ENCODE measurements around the gene CNOT4.

The CNOT4 gene

GRCh38 chr7:135377171-135377570, 132.7 kb downstream of the CNOT4 start:
- no peak for TF ChIP-seq CTCF (IDR thresholded peaks at IDR 0.05; ENCODE audit: low read depth, low read length, missing control alignments)
- DNase-seq (ENCODE audit: extremely low read depth, low read depth): no peak
- no peak overlapping the region for H3K4me3 ChIP-seq (replicated peaks; ENCODE audit: low read depth, low read length)

GRCh38 chr7:135375908-135376699, 133.8 kb downstream of the CNOT4 start:
- no peak for DNase-seq (ENCODE audit: extremely low read depth, low read depth)
- no peak overlapping the region for H3K4me3 ChIP-seq (replicated peaks; ENCODE audit: low read depth, low read length)
- TF ChIP-seq CTCF (IDR thresholded peaks at IDR 0.05; ENCODE audit: low read depth, low read length, missing control alignments): no peak

GRCh38 chr7:135374736-135375135, 135.2 kb downstream of the CNOT4 start:
- no peak for TF ChIP-seq CTCF (IDR thresholded peaks at IDR 0.05; ENCODE audit: low read depth, low read length, missing control alignments)
- H3K4me3 ChIP-seq (replicated peaks; ENCODE audit: low read depth, low read length): no peak overlapping the region
- DNase-seq (ENCODE audit: extremely low read depth, low read depth): no peak

- no peak for DNase-seq (ENCODE audit: extremely low read depth, low read depth)
- no peak for TF ChIP-seq CTCF (IDR thresholded peaks at IDR 0.05; ENCODE audit: low read depth, low read length, missing control alignments)
- no peak overlapping the region for H3K4me3 ChIP-seq (replicated peaks; ENCODE audit: low read depth, low read length)
These were observed 137.7 kb downstream of the CNOT4 start for GRCh38 chr7:135372222-135372621.

- no peak for DNase-seq (ENCODE audit: extremely low read depth, low read depth)
- no peak for TF ChIP-seq CTCF (IDR thresholded peaks at IDR 0.05; ENCODE audit: low read depth, low read length, missing control alignments)
- no peak overlapping the region for H3K4me3 ChIP-seq (replicated peaks; ENCODE audit: low read depth, low read length)
These were observed 139.2 kb downstream of the CNOT4 start for GRCh38 chr7:135370656-135371055.

GRCh38 chr7:135369405-135369804, 140.5 kb downstream of the CNOT4 start:
- no peak for TF ChIP-seq CTCF (IDR thresholded peaks at IDR 0.05; ENCODE audit: low read depth, low read length, missing control alignments)
- DNase-seq (ENCODE audit: extremely low read depth, low read depth): no peak
- H3K4me3 ChIP-seq (replicated peaks; ENCODE audit: low read depth, low read length): no peak overlapping the region

Data from HFF-Myc (cell line).